ENCODE data around the gene CNKSR1.

GRCh38 chr1:26197813-26198212 is 20.5 kb downstream of the CNKSR1 start:
- TF ChIP-seq RAD21 (IDR thresholded peaks at IDR 0.05; ENCODE audit: low read depth) (no peak), TAF1 (IDR thresholded peaks at IDR 0.05; ENCODE audit: low read depth) (no peak), ZBTB7A (IDR thresholded peaks at IDR 0.05; ENCODE audit: low read depth) (no peak), MAX (IDR thresholded peaks at IDR 0.05) (no peak), USF1 (IDR thresholded peaks at IDR 0.05) (no peak), NFIC (IDR thresholded peaks at IDR 0.05) (no peak), EP300 (IDR thresholded peaks at IDR 0.05; ENCODE audit: borderline replicate concordance) (no peak), REST (IDR thresholded peaks at IDR 0.05; ENCODE audit: low read depth) (no peak), FOXM1 (IDR thresholded peaks at IDR 0.05; ENCODE audit: borderline replicate concordance, low read depth) (no peak), TEAD4 (IDR thresholded peaks at IDR 0.05) (no peak), CREB1 (IDR thresholded peaks at IDR 0.05; ENCODE audit: low read depth) (no peak), EGR1 (IDR thresholded peaks at IDR 0.05) (no peak)

Measured in Ishikawa (cell line).